HCT116 (cell line): ENCODE results near the gene CATSPERE.

ENCODE experiments used
- CTCF ChIP-seq, 3 experiments: fragments of 200-600 bp in 1 of 3; sonication (generic) in 1 of 3; IDR thresholded peaks in 2 of 3; conservative IDR thresholded peaks in 1 of 3; 2 replicates each; pipeline ENCODE4 v1.5.1; 2012 to 2017; ENCODE audit warnings: low read depth in 2 of 3, low read length in 2 of 3, antibody characterized with exemption in 1 of 3, borderline replicate concordance in 1 of 3, control low read depth in 1 of 3, mild to moderate bottlenecking in 1 of 3, mixed read lengths in 1 of 3, mixed run types in 1 of 3, moderate library complexity in 1 of 3; ENCODE audit not compliant: insufficient read depth in 1 of 3
- EZH2phosphoT487 ChIP-seq: fragments of 200-600 bp; IDR thresholded peaks from 2 replicates; pipeline ENCODE4 v1.6.1; 2018; ENCODE audit warnings: antibody characterized with exemption, borderline replicate concordance
- POLR2A ChIP-seq: IDR thresholded peaks from 2 replicates; pipeline ENCODE4 v1.7.0; 2011; ENCODE audit warnings: borderline replicate concordance; ENCODE audit not compliant: insufficient read depth, insufficient read length; ENCODE audit errors: extremely low read depth
- POLR2AphosphoS5 ChIP-seq: IDR thresholded peaks from 2 replicates; pipeline ENCODE4 v1.6.1; 2011; ENCODE audit warnings: mild to moderate bottlenecking, low read depth, low read length, moderate library complexity
- REST ChIP-seq: IDR thresholded peaks from 2 replicates; pipeline ENCODE4 v1.6.1; 2012; ENCODE audit warnings: low read depth

- TF ChIP-seq CTCF (IDR thresholded peaks at IDR 0.05 in 2 of 3, conservative IDR thresholded peaks at IDR 0.05 in 1 of 3; ENCODE audit: borderline replicate concordance in 1 of 3, insufficient read depth in 1 of 3, low read depth in 2 of 3, low read length in 2 of 3) = no peak
- TF ChIP-seq POLR2A = no peak
- TF ChIP-seq EZH2phosphoT487 = no peak
- no peak for TF ChIP-seq REST
- TF ChIP-seq POLR2AphosphoS5 = no peak
These were observed 173.5 kb downstream of the CATSPERE start for GRCh38 chr1:244634546-244634945.
